Activated T-cell treated with anti-CD3 and anti-CD28 coated beads, Interleukin-2, amount 50 U/mL, for 48 hours (primary cell): ENCODE results near the gene HSD17B2.
A peak's percentile ranks its signal among the peaks of the same experiment; 100 is the strongest.

ENCODE experiments used
- DNase-seq, 2 experiments: peaks; one replicate each; pipeline ENCODE4 v3.0.0-alpha.2; 2020

HSD17B2 gene

DNA sequence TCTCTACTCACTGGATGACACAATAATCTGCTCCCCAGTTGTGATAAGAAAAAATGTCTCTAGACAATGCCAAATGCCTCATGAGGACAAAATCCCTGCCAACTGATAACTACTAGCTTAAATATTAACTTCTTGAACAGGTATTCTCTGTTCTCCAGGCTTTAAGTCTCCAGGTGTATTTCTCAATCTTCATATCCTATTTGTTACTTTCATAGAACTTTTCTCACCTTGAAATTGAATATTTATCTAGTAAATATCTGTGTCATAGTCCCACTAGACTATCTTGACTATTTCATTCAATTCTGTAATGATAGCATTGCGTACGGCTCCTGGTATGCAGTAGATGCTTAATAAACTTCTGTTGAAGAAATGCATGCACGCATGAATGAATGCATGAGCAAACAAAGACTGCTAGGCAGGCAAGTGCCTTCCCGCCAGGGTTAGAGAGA lies 15.9 kb downstream of the HSD17B2 start:
- DNase-seq = no peak

DNA sequence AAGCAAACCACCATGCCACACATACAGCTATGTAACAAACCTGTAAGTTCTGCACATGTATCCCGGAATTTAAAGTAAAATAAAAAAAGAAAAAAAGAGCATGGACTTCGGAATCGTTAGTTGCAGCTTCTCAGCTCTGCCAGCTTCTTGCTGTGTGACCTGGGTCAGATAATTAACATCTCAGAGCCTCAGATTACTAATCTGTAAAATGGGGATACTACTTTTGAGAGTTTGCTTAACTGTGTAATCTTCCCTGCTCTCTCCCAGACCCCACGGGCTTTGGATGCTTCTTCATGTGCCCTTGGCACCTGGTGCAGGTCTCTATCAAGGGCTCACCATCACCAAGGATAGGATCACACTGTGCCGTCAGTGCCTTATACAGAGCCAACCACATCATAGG lies 16.6 kb downstream of the HSD17B2 start:
- DNase-seq = no peak

DNA sequence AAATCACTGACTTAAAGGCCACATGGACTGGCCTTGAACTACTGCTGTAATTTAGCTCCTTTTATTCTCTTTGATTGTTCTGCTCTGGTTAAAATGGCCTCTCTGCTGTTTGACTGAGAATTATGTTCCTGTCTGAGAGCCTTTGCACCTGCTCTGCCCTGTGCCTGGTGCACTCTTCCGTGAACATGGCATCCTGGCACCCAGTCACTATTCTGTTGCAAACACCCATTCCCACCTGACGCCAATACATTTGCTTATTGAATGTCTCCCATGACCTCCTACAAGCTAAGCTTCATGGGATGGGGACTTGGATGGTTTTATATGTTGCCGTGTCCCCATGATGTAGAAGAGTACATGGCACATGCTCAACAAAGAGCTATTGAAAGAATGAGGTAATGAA lies 20.1 kb downstream of the HSD17B2 start:
- no peak for DNase-seq

DNA sequence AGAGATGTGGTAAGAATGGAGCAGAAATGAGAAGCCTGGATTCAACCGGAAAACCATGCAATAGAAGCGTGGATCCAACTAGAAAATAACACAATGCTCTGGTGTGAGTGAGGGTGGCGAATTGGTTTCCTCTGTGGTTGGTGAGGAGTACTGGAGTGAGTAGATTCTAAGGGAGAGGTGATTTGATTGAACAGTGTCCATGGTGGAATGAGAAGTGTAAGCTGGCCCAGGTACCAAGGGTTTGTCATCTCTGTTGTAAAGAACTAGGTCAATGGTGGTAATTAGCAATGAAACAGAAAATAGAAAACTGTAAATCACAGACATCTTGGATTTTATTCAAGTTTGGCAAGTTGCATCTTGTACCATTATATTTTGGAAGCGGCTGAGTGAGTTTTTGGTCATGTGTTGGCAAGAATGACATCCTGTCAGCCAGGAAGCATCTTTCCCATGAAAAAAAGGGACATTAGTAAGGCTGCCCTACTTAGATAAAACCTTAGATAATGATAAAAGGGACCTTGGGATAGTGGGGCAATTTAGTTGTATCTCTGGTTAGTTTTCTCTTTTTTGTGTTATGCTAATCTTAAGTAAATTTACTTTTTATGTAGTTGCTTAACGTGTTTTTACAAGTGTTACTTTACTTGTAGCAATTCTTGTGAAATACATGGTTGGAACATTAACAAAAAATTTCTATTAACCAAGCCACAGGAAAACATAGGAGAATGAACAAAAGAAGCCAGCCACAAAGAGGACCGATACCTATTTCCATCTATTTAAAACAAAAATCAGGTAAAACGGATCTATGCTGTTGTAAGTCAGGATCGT lies 20.9 kb downstream of the HSD17B2 start:
- DNase-seq = no peak

DNA sequence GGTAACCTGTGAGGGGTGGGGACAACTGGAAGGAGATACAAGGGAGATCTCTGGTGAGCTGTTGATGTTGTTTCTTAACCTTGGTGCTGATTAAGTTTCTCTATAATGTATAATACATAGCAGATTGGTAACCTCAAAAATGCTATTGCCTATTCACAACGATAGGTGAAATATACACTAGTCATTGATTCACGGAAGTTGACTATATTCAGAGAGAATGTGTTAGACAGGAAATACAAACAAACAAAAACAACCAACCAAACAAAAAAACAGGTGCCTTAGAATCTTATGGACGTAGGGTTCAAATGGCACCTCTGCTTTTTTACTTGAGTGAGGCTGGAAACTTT lies 21.5 kb downstream of the HSD17B2 start:
- DNase-seq = no peak

DNA sequence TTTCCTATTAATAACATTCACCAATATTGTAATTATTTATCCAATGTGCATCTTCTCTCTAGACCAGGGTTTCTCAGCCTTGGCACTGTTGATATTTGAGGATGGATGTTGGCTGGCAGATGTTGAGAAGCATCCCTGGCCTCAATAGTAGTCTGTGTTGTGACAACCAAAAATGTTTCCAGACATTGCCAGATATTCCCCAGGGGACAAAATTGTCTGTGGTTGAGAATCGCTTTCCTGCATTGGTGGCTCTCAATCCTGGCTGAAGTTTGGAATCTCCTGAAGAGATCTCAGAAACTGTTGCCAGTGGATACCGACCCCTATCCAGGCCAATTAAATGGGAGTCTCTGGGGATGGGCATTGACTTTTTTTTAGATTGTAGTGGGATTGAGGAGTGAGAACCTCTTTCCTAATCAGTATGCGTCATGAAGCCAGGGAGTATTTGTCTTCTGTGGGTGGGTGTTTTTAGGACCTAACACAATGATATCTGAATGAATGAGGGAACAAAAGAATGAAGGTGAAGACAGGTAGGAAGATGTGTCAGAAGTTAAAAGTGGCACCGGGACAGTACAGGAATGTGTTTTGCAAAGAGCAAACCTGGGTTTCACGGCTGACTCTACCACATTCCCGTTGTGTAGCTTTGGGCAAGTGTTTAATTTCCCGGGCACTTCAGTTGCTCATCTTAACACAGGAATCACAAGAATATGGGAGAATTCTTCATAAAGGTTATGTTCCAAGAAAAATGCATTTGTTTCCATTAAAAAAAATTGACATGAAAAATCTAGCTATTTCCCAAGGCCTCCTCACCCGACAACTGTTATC lies 24.3 kb downstream of the HSD17B2 start:
- DNase-seq = no peak

DNA sequence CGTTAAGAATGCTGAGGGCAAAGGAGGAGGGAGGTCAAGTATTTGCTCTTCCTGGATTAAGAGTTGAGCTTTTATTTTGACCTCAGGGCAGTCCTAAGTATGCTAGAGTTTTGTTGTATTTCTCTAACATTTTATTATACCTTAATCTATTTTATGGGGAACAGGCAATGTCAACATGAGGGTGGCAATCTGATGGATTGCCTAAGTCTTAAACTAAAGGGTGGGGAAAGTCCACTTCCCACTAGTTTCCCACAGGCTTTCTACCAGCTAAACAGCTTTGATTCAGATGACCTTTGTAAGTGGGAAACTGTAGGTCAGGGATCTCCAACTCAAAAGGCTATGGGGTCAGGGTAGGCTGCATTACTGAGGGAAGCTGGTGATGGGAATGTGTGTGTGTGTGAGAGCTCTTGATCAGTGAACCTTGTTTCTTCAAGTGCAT lies 24.9 kb downstream of the HSD17B2 start:
- DNase-seq = no peak

DNA sequence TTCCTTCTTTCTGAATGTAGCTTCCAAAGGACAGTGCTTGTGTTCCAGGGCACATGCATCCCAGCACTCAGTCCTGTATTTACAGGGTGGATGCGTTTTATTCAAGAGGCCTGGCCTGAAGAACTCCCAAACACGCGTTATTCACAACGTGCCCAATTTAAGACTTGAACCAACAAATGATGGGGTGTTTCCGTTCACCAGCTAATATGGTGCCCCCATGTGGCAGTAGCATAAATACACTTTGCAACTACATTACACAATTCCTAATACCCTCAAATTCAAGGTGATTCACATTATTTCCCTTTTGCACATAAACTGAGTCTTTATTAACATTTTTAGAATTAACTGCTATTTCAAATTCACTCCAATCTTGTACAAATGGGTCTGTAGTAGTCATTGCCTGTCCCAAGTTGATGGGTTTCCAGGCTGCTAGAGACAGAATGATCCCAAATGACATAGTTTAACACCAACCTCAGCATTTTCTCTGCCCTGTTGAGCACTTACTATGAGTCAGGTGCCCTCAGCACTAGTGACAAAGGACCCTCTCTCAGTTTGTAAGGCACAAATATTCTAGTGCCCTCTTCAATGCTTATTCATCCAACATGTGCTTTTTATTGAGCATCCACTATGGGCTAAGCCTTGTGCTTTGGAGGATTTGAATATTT lies 26.9 kb downstream of the HSD17B2 start:
- peak in 1 of 2 experiments; percentile 19 for DNase-seq

DNA sequence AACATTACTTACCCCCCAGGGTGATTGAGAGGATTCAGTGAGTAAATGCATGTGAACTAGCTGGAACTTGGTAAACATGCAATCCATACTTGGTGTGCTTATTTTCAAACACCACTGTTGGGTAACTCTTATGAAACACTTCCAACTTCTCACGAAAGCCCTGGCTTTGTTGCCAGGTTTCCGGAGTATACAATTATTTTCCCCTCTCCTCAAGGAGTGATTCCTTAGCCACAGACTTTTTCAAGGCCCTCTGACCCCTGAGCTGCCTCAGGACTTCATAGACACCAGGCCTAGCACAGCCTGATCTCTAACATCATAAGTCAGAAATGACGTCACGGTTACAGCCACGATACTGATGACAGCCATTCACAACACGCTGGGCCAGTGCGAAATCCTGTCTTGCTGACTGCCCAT lies 27.6 kb downstream of the HSD17B2 start:
- no peak for DNase-seq

DNA sequence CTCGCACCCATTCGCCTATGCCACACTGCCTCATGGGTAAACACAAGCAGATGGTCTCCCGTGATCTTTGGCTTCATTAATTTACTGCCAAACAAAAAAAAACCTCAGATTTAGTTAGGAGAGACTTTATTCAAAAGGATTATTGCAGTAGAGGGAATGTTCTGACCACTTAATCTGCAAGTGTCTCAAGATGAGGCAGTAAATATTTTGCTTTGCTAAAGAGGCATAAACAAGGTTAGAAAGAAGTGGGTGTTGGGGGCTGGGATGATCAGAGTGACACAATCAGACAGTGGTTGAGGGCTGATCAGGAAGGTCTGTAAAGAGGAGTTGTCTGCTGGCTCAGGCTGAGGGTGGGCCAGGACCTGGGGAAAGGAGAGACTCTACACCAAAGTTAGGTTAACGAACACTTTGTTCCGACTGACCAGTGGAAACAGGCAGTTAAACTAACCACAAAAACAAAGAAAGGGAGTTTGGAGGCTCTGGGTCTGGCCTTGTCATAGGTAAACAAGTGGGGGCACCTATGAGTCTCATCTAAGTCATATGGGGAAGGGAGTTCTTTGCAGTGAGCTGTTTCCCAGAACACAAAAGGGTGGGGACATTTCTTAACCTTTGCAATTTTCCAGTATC lies 28.5 kb downstream of the HSD17B2 start:
- DNase-seq = no peak

DNA sequence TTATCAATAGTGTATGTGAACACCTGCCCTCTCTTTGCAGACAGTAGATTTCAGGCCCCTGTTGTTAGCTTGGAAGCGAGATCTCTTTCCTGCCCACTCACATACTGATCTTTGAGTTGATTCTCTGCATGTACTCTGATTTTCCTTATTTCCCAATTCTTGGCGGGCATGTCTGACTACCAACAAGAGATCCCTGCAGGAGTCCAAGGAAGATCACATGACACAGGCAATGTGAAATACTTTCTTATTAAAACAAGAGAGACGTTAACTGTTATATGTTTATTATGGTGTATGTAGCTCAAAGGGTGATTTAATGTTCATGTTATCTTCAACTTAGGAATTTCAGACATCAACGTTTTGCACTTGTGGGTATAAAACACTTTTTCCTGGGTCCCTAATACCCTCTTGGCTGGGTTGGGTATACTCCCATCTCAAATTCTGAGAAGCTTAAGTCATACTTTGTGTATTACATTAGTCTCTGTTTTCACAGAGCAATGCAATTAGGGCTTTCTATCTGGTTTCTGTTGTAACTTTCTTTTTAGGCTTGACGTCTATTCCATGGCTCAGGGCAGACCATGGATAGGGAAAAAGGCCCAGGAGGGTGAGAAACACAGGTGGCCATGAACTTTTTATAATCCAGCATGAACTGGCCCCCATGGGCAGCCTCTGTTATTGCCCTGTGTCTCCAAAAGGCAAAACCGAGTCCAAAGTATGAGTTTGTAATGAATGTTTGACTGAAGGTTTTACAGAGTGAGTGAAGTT lies 32.2 kb downstream of the HSD17B2 start:
- no peak for DNase-seq

DNA sequence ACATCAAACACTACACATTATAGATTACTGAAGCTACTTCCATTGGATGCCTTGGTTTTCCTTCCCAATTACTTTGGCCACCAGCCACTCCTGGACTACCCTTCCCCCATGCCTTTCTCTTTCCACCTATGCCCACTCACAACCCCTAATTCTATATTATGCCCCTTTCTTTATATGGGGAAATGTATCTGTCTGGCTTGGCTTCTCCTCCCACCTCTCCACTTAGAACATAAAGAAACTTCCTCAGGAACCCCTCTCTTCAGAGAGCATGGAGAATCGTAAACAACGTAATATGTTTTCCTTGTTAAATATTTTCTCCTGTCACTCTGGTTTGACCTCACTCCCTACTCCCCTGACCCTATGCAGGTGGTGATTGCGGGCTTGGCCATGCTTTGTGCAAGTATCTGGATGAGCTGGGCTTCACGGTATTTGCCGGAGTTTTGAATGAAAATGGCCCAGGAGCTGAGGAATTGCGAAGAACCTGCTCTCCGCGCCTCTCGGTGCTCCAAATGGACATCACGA lies 32.8 kb downstream of the HSD17B2 start:
- DNase-seq = no peak

DNA sequence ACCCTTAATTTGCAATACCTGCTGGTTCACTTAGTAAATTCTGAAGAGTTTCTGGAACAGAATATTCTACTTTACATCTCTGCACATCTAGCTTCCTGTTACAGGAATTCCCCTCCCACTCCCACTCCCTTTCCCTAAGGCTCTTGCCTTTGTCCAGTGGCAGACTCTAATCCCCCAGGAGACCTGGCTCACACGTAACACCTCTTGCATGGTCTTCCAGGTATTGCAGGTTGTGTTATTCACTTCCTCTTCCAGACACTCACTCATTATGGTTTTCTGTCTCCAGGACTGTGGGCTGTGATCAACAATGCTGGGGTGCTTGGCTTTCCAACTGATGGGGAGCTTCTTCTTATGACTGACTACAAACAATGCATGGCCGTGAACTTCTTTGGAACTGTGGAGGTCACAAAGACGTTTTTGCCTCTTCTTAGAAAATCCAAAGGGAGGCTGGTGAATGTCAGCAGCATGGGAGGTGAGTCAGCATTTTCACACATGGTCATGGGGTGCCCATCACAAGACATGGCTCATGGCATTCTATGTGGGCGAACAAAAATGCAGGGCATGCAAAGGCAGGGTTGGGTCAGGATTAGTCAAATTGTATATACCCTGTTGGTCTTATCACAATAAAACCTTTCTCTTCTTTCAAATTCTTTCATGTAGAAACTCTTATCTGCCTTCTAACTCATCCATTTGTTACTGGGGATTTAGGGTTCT lies 35.8 kb downstream of the HSD17B2 start:
- DNase-seq = no peak

DNA sequence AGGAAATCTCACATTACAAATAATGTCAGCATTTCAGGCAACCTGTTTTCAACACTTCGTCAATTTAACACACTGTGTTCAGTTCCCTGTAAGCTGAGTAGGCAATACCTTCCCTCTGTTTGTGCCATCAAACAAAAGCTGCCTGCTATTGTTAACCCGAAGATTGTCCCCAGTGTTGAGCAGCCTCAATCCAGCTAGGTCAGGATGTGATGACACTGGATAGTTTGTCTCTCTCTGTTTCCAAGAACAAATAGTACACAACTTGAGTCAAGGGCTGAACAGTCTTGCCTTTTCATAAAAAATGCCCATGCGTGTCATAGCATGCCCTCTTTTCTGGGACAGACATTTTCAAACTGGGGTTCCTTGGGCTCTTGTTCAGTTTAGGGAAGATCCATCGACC lies 36.4 kb downstream of the HSD17B2 start:
- no peak for DNase-seq

DNA sequence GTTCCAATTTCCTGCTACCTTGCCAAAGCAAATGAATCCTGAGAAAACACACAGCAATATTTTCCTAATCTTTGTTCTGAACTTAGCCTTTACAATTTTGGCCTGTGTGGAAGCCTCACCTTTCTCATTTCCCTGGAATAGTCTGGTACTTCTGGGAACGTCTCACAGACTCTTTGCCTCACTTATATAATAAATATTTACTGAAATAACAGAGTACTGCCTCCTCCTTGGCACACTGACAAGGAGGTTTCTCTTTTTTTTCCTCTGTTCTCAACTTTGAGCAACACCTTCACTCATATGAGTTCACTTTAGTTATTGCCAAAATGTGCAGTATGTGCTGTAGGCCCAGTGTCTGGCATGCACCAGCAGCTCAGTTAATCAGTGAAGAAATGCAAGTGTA lies 37.3 kb downstream of the HSD17B2 start:
- DNase-seq = no peak

DNA sequence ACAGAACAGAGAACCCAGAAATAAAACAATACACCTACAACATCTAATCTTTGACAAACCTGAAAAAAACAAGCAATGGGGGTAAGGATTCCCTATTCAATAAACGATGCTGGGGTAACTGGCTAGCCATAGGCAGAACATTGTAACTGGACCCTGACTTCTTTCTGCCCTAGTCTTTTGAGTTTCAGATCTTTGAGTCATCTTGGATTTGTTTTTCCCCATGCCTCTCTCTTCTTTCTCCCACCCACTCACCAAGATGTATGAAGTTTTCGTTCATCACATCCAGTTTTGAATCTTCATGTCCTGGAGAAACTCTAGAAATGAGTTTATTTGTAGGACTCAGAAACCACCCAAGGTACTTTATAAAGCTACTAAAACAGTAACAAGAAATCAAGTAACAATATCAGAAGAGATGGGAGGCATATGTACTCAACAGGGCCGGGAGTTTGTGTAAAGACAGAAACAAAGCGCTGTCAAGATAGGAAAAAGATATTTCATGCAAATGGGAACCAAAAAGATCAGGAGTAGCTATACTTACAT lies 39.0 kb downstream of the HSD17B2 start:
- no peak for DNase-seq

DNA sequence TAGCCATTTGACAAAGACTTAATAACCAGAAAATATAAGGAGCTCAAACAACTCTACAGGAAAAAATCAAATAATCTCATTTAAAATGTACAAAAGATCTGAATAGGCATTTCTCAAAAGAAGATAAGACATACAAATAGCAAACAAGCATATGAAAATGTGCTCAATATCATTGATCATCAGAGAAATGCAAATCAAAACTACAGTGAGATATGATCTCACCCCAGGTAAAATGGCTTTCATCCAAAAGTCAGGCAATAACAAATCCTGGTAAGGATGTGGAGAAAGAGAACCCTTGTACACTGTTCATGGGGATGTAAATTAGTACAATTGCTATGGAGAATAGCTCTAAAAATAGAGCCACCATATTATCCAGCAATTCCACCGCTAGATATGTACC lies 43.1 kb downstream of the HSD17B2 start:
- no peak for DNase-seq

DNA sequence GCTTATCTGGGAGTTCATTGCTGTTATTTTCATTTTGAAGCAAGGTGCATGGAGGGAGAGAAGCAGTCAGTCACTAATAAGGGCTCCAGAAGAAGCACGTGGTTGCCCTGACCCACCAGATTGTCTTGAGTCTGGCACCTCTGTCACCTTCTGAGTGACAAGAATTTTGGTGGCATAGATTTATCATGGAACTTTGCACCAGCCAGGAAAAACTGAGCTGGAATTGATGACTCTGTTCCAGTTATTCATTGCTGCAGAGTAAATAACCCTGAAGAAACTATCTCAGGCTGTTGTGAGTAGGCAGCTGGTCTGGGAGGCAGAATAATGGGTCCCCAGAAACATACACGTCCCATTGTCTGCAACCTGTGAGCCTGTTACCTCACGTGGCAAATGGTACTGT lies 44.8 kb downstream of the HSD17B2 start:
- no peak for DNase-seq

DNA sequence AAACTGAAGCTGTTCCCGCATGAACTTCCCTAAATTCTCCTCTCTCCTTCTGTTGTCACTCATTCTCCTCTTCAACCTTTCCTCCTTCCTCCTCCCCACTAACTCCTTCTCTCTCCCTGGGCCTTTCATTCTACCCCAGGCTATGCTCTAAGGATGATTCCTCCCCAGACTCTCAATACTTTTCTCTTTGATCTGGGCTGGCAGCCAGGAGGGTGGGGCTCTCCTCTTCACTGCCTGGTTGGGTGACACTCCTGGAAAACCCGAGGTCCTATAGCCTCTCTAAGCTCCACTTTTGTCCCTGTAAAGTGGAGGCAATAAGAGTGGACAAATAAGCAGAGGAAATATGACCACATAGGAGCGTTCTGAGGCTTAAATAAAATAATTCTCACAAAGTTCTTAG lies 46.2 kb downstream of the HSD17B2 start:
- no peak for DNase-seq

DNA sequence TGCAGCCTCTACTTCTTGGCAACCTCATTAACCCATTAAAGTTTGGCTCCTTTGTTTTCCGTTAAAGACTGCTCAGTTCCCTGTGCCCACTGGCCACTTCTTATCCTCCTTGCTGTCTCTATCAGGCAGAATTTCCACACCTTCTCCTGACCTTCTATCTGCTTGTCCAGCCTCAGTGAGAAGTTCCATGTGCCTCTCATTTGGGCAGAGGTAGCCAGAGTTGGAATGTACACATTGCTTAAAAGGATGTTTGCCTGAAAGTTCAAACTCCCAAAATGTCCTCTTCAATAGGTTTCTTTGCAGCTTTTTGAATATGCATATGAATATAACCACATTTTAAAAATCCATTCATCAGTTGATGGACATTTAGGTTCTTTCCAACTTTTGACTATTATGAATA lies 47.0 kb downstream of the HSD17B2 start:
- no peak for DNase-seq
